ENCODE measurements around the gene PASD1. TPM values are rescaled to one million over a fixed set of nuclear protein-coding genes. Genes with fewer than 3 reads are reported as not detected.
"Not testable (repeated sequence)": the region's sequence is repeated elsewhere in the genome, so short reads cannot be mapped to it uniquely, and the experiment has no call there.

Gene PASD1
- total RNA-seq, 1 donor from 2014 or later: not detected

- no peak for ATAC-seq (ENCODE audit: poor library complexity)
- intact Hi-C loops (cut with DNase I): no loop called here
These were observed 132.3 kb downstream of the PASD1 start for GRCh38 chrX:151695583-151696340.

GRCh38 chrX:151697082-151697481 is 133.6 kb downstream of the PASD1 start:
- ATAC-seq (ENCODE audit: poor library complexity); intact Hi-C loops (cut with DNase I); DNase-seq: not testable (repeated sequence)

More at GRCh38 chrX:151695583-151696340, 132.3 kb downstream of the PASD1 start:
- no peak for DNase-seq

GRCh38 chrX:151697522-151697921 is 134.0 kb downstream of the PASD1 start:
- DNase-seq: no peak
- intact Hi-C loops (cut with DNase I): no loop called here

GRCh38 chrX:151698485-151698884 is 135.0 kb downstream of the PASD1 start:
- ATAC-seq (ENCODE audit: poor library complexity) (no peak), DNase-seq (no peak)
- intact Hi-C loops (cut with DNase I): no loop called here

More at GRCh38 chrX:151697522-151697921, 134.0 kb downstream of the PASD1 start:
- ATAC-seq (ENCODE audit: poor library complexity): no peak

GRCh38 chrX:151699746-151700145 is 136.3 kb downstream of the PASD1 start:
- intact Hi-C loops (cut with DNase I): no loop called here
- DNase-seq (no peak), ATAC-seq (ENCODE audit: poor library complexity) (no peak)

GRCh38 chrX:151700581-151700980 is 137.1 kb downstream of the PASD1 start:
- ATAC-seq (ENCODE audit: poor library complexity) (no peak), DNase-seq (no peak)
- intact Hi-C loops (cut with DNase I): no loop called here

GRCh38 chrX:151701071-151701470 is 137.6 kb downstream of the PASD1 start:
- no peak for ATAC-seq (ENCODE audit: poor library complexity)
- intact Hi-C loops (cut with DNase I): no loop called here
- DNase-seq: no peak

- no peak for DNase-seq
- intact Hi-C loops (cut with DNase I): no loop called here
These were observed 138.1 kb downstream of the PASD1 start for GRCh38 chrX:151701531-151701930.

GRCh38 chrX:151702026-151702714 is 138.7 kb downstream of the PASD1 start:
- intact Hi-C loops (cut with DNase I): no loop called here
- DNase-seq (no peak), ATAC-seq (ENCODE audit: poor library complexity) (no peak)

More at GRCh38 chrX:151701531-151701930, 138.1 kb downstream of the PASD1 start:
- no peak for ATAC-seq (ENCODE audit: poor library complexity)

- DNase-seq (no peak), ATAC-seq (ENCODE audit: poor library complexity) (peak; percentile 42)
- intact Hi-C loops (cut with DNase I): no loop called here
These were observed 139.4 kb downstream of the PASD1 start for GRCh38 chrX:151702741-151703340.

GRCh38 chrX:151703487-151703886 is 140.0 kb downstream of the PASD1 start:
- intact Hi-C loops (cut with DNase I): no loop called here
- DNase-seq (peak; percentile 72), ATAC-seq (ENCODE audit: poor library complexity) (peak; percentile 81)

- DNase-seq (no peak), ATAC-seq (ENCODE audit: poor library complexity) (peak; percentile 48)
- intact Hi-C loops (cut with DNase I): no loop called here
These were observed 140.7 kb downstream of the PASD1 start for GRCh38 chrX:151704041-151704663.

- no peak for DNase-seq
- intact Hi-C loops (cut with DNase I): no loop called here
- ATAC-seq (ENCODE audit: poor library complexity): no peak
These were observed 145.3 kb downstream of the PASD1 start for GRCh38 chrX:151708821-151709220.

GRCh38 chrX:151710457-151710856 is 147.0 kb downstream of the PASD1 start:
- no peak for DNase-seq
- no peak for ATAC-seq (ENCODE audit: poor library complexity)
- intact Hi-C loops (cut with DNase I): no loop called here

GRCh38 chrX:151711154-151711553 is 147.7 kb downstream of the PASD1 start:
- DNase-seq (no peak), ATAC-seq (ENCODE audit: poor library complexity) (no peak)
- intact Hi-C loops (cut with DNase I): no loop called here

GRCh38 chrX:151711787-151712186 is 148.3 kb downstream of the PASD1 start:
- intact Hi-C loops (cut with DNase I): no loop called here
- no peak for DNase-seq
- no peak for ATAC-seq (ENCODE audit: poor library complexity)

- DNase-seq (no peak), ATAC-seq (ENCODE audit: poor library complexity) (no peak)
- intact Hi-C loops (cut with DNase I): no loop called here
These were observed 148.8 kb downstream of the PASD1 start for GRCh38 chrX:151712253-151712652.

GRCh38 chrX:151713849-151714248 is 150.4 kb downstream of the PASD1 start:
- ATAC-seq (ENCODE audit: poor library complexity): no peak
- intact Hi-C loops (cut with DNase I): no loop called here
- DNase-seq: no peak

GRCh38 chrX:151714362-151714761 is 150.9 kb downstream of the PASD1 start:
- intact Hi-C loops (cut with DNase I): no loop called here
- ATAC-seq (ENCODE audit: poor library complexity): no peak

More at GRCh38 chrX:151714362-151714761, 150.9 kb downstream of the PASD1 start:
- no peak for DNase-seq
